ENCODE measurements around the gene GTF2A1L. TPM values are rescaled to one million over a fixed set of nuclear protein-coding genes. Genes with fewer than 3 reads are reported as not detected.

The GTF2A1L gene
- total RNA-seq, 1 experiment from 2014 or later, result not detected

- ChIA-PET CTCF (no interaction called here), POLR2A (no interaction called here)
- Histone ChIP-seq H3K36me3 (ENCODE audit: control insufficient read depth, insufficient read depth, low read length) (no peaks in the 10 kb centered on the region), H3K4me3 (ENCODE audit: low read depth, low read length) (no peak overlapping the region), H3K4me1 (no peaks in the 10 kb centered on the region), H3K9me3 (no peaks in the 10 kb centered on the region), H3K27me3 (replicated peaks; ENCODE audit: control insufficient read depth, insufficient read depth, low read length) (no peaks in the 10 kb centered on the region)
- no peaks in the 10 kb centered on the region for H3K4me1 Mint-ChIP-seq (ENCODE audit: low read depth, unreplicated experiment)
- no peak overlapping the region for H3K4me3 Mint-ChIP-seq (ENCODE audit: unreplicated experiment)
- H3K27ac Mint-ChIP-seq (ENCODE audit: unreplicated experiment), result no peak overlapping the region
- intact Hi-C loops (cut with micrococcal nuclease; ENCODE audit: unreplicated experiment), result no loop called here
- H3K9me3 Mint-ChIP-seq (ENCODE audit: unreplicated experiment), result no peaks in the 10 kb centered on the region
- peak; percentile 27 to 56 for DNase-seq
- TF ChIP-seq CTCF (IDR thresholded peaks at IDR 0.05; ENCODE audit: insufficient read depth in 1 of 2, low read depth in 1 of 2, low read length in 1 of 2, severe bottlenecking in 1 of 2, unreplicated experiment in 1 of 2), result no peak
- no TSS peak for BruUV-seq (replicated peaks)
- peaks cover 5% of the 10 kb centered on the region for H3K27me3 Mint-ChIP-seq (ENCODE audit: insufficient read depth, unreplicated experiment)
- no peaks in the 10 kb centered on the region for H3K36me3 Mint-ChIP-seq (ENCODE audit: insufficient read depth, unreplicated experiment)
Observed at GRCh38 chr2:48572816-48573215, 44.8 kb upstream of the GTF2A1L start.

GRCh38 chr2:48574353-48575287 lies 43.0 kb upstream of the GTF2A1L start:
- Histone ChIP-seq H3K9me3 (no peaks in the 10 kb centered on the region), H3K4me3 (ENCODE audit: low read depth, low read length) (no peak overlapping the region), H3K36me3 (ENCODE audit: control insufficient read depth, insufficient read depth, low read length) (no peaks in the 10 kb centered on the region), H3K27me3 (replicated peaks; ENCODE audit: control insufficient read depth, insufficient read depth, low read length) (no peaks in the 10 kb centered on the region), H3K4me1 (no peaks in the 10 kb centered on the region)
- no peak overlapping the region for H3K4me3 Mint-ChIP-seq (ENCODE audit: unreplicated experiment)
- no peaks in the 10 kb centered on the region for H3K4me1 Mint-ChIP-seq (ENCODE audit: low read depth, unreplicated experiment)
- no peaks in the 10 kb centered on the region for H3K36me3 Mint-ChIP-seq (ENCODE audit: insufficient read depth, unreplicated experiment)
- no TSS peak for BruUV-seq (replicated peaks)
- no peaks in the 10 kb centered on the region for H3K9me3 Mint-ChIP-seq (ENCODE audit: unreplicated experiment)
- no peak for TF ChIP-seq CTCF (IDR thresholded peaks at IDR 0.05; ENCODE audit: insufficient read depth in 1 of 2, low read depth in 1 of 2, low read length in 1 of 2, severe bottlenecking in 1 of 2, unreplicated experiment in 1 of 2)
- no peak overlapping the region for H3K27ac Mint-ChIP-seq (ENCODE audit: unreplicated experiment)
- no peaks in the 10 kb centered on the region for H3K27me3 Mint-ChIP-seq (ENCODE audit: insufficient read depth, unreplicated experiment)
- intact Hi-C loops (cut with micrococcal nuclease; ENCODE audit: unreplicated experiment), result no loop called here
- ChIA-PET CTCF (no interaction called here), POLR2A (no interaction called here)
- DNase-seq, result no peak

- Mint-ChIP-seq H3K27me3 (ENCODE audit: insufficient read depth, unreplicated experiment) (peaks cover 2% of the 10 kb centered on the region), H3K4me3 (ENCODE audit: unreplicated experiment) (no peak overlapping the region), H3K27ac (ENCODE audit: unreplicated experiment) (no peak overlapping the region), H3K36me3 (ENCODE audit: insufficient read depth, unreplicated experiment) (no peaks in the 10 kb centered on the region), H3K9me3 (ENCODE audit: unreplicated experiment) (no peaks in the 10 kb centered on the region), H3K4me1 (ENCODE audit: low read depth, unreplicated experiment) (no peaks in the 10 kb centered on the region)
- DNase-seq, result no peak
- no peak for TF ChIP-seq CTCF (IDR thresholded peaks at IDR 0.05; ENCODE audit: insufficient read depth in 1 of 2, low read depth in 1 of 2, low read length in 1 of 2, severe bottlenecking in 1 of 2, unreplicated experiment in 1 of 2)
- no peaks in the 10 kb centered on the region for H3K36me3 ChIP-seq (ENCODE audit: control insufficient read depth, insufficient read depth, low read length)
- BruUV-seq (replicated peaks), result no TSS peak
- CTCF ChIA-PET, result no interaction called here
- H3K4me3 ChIP-seq (ENCODE audit: low read depth, low read length), result no peak overlapping the region
- no peaks in the 10 kb centered on the region for H3K4me1 ChIP-seq
- POLR2A ChIA-PET, result no interaction called here
- intact Hi-C loops (cut with micrococcal nuclease; ENCODE audit: unreplicated experiment), result no loop called here
- no peaks in the 10 kb centered on the region; the same call in 1 of the 2 replicates for H3K27me3 ChIP-seq (replicated peaks; ENCODE audit: control insufficient read depth, insufficient read depth, low read length)
- no peaks in the 10 kb centered on the region for H3K9me3 ChIP-seq
Observed at GRCh38 chr2:48578313-48578712, 39.3 kb upstream of the GTF2A1L start.

All from Caco-2 (cell line).